ENCODE measurements around the gene RNF175.

The RNF175 gene

DNA sequence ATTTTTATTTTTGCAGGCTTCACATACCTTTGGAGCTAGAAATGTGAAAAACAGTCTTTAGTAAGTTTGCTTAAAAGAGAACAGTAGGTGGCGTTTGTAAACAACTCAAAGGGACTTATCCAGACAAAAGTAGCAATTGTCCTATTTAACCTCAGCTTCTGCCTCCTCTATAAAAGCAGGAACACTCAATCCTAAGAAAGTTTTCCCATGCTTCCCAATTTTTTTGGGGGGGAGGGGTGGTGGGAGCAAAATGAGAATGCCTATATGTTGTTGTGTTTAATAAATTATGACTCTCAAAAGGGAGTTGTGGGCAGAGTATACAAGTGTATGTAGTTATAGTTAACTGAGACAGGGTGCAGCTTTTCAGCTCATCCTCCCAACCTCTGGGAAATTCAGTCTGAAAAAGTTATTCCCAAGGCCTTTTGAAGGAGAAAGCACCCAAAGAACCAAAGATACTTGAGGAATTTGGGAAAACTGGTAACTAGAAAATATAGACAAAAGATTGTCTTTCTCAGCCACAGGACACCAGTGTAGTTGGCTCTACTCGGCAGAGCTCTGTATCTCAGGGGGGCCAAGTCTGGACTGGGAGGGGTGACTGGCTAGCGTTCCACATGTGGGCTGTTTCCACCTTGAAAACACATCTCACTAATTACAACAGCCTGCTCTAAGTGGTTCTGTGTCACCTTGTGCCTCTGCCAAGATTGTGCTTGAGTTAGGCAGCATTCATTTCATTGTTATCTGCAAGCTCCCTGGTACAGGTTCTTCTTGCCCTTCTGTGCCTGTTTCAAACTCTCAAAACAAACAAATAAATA lies 26.3 kb upstream of the RNF175 start:
- DNase-seq (ENCODE audit: low read depth in 1 of 2, low spot score in 1 of 2), result no peak

DNA sequence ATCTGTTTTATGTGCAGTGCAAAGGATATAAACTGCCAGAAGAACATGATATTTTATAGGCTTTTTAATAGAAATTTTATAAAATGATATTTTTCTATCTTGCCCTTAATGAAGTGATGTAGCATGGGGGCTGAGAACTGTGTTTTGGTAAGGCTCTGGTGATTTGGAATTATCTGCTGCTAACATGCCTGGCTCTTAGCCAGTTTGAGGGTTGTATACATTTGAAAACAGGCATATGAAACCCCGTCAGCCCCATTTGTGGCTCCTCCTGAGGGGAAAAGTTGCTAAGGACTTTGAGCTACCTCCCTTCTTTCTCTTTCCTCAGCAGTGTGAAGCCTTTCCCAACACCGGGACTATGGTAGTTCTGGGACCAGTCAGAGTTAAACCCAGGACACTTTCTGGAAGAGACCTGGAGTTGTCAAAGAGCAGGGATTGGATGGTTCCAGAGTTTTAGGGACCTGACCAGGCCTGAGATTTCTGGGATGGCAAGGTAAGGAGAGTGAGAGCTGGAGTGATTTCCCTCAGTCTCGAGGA lies 24.4 kb upstream of the RNF175 start:
- DNase-seq (ENCODE audit: low read depth in 1 of 2, low spot score in 1 of 2), result no peak

- DNase-seq (ENCODE audit: low read depth in 1 of 2, low spot score in 1 of 2), result no peak
Measured at GRCh38 chr4:153782581-153782980, 22.8 kb upstream of the RNF175 start.

- no peak for DNase-seq (ENCODE audit: low read depth in 1 of 2, low spot score in 1 of 2)
Measured at GRCh38 chr4:153781717-153782416, 22.0 kb upstream of the RNF175 start.

DNA sequence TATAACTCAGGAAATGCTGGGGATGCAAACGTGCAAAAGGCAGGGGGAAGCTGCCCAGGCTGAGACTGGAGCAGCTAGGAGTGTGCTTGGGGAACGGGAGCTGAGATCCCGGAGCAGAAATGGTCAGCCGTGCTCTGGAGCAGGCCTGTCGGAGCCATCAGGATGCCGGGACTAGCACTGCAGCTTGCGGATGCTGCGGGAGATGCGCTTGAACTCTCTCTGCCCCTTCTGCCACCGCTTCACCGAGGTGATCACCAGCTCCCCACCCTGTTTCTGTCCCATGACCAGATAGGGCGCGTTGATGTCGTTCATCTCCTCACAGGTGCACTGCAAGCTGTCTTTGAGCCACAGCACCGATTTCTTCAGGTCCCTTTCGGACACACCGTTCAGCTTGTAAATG lies 21.5 kb upstream of the RNF175 start:
- DNase-seq (ENCODE audit: low read depth in 1 of 2, low spot score in 1 of 2), result no peak

GRCh38 chr4:153780876-153781275 lies 21.1 kb upstream of the RNF175 start:
- DNase-seq (ENCODE audit: low read depth in 1 of 2, low spot score in 1 of 2), result no peak

- DNase-seq (ENCODE audit: low read depth in 1 of 2, low spot score in 1 of 2), result no peak
Measured at GRCh38 chr4:153780221-153780620, 20.4 kb upstream of the RNF175 start.

GRCh38 chr4:153778383-153778782 lies 18.6 kb upstream of the RNF175 start:
- no peak for DNase-seq (ENCODE audit: low read depth in 1 of 2, low spot score in 1 of 2)

DNA sequence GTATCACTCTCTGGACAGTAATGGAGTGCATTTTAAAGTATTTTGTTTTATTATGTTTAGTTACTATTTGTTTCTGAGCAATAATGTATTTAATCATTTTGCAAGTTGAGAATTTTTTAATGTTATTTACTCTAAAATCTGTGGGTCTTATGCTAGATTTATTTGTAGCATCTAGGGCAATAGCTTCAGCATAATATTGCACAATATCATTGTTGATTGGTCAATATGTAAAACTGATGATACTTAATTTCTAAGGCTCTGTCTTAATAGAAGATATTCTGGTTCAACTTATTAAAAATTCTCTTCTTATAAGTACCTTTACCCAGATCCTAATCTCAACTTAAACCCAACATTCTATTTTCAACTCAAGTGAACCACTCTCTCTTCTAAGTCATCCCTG lies 17.6 kb upstream of the RNF175 start:
- DNase-seq (ENCODE audit: low read depth in 1 of 2, low spot score in 1 of 2), result no peak

- DNase-seq (ENCODE audit: low read depth in 1 of 2, low spot score in 1 of 2), result no peak
Measured at GRCh38 chr4:153776601-153777000, 16.8 kb upstream of the RNF175 start.

DNA sequence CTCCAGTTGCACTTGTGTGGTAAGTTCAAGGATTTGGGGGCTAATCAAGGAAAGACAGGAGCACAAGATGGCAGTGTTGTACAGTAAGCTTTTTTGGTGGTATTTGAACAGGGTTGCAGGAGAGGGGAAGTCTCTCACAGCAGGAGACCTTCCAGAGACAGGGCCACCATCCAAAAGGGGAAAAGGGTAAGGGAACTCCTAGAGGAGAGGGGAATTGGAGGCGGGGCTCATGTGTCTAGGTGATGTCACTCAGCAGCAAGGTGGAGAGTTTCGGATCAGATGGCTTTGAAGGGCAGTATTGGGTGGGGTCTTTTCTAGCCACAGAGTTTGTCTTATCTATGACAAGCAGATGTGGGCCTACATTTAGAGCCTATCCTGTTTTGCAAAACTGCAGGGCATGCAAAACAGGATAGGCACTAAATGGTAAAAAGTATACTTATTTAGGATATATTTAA lies 13.4 kb upstream of the RNF175 start:
- no peak for DNase-seq (ENCODE audit: low read depth in 1 of 2, low spot score in 1 of 2)

DNA sequence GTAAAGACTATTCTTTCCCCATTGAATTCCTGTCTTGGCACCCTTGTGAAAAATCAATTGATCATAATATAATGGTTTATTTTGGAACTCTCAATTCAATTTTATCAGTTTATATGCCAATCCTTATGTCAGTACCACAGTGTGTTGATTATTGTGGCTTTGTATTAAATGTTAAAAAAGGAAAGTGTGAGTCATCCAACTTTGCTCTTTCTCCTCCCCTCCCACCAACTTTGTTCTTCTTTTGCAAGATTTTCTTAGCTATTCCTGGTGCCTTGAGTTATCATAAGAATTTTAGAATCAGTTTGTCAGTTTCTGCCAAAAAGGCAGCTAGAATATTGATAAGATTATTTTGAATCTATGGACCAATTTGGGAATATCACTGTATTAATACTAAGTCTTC lies 11.2 kb upstream of the RNF175 start:
- DNase-seq (ENCODE audit: low read depth in 1 of 2, low spot score in 1 of 2), result no peak

GRCh38 chr4:153766758-153767157 lies 6.9 kb upstream of the RNF175 start:
- no peak for DNase-seq (ENCODE audit: low read depth in 1 of 2, low spot score in 1 of 2)

GRCh38 chr4:153765894-153766293 lies 6.1 kb upstream of the RNF175 start:
- no peak for DNase-seq (ENCODE audit: low read depth in 1 of 2, low spot score in 1 of 2)

GRCh38 chr4:153764601-153765368 lies 5.0 kb upstream of the RNF175 start:
- DNase-seq (ENCODE audit: low read depth in 1 of 2, low spot score in 1 of 2), result no peak

DNA sequence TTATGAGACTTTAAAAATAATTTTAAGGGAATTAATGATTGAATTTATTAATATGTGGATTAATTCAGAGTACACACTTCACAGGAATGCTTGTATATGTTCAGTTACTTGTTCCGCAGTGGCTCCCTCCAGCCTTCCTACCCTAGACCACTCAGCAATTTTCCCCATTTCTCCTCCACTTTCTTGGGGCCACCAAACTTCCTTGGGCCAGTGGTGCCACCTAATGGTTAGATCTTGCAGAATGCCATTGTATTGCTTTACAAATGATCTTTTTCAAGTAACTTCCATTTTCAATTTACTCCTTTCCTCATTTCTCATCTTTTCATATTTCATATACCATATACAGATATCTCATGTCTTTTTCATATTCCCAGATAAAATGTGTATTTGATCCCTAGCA lies 3.6 kb upstream of the RNF175 start:
- no peak for DNase-seq (ENCODE audit: low read depth in 1 of 2, low spot score in 1 of 2)

GRCh38 chr4:153758688-153759406 lies 977 bp downstream of the RNF175 start:
- DNase-seq (ENCODE audit: low read depth in 1 of 2, low spot score in 1 of 2), result no peak

GRCh38 chr4:153758136-153758535 lies 1.7 kb downstream of the RNF175 start:
- DNase-seq (ENCODE audit: low read depth in 1 of 2, low spot score in 1 of 2), result no peak

- DNase-seq (ENCODE audit: low read depth in 1 of 2, low spot score in 1 of 2), result no peak
Measured at GRCh38 chr4:153757407-153757806, 2.4 kb downstream of the RNF175 start.

GRCh38 chr4:153755186-153755585 lies 4.6 kb downstream of the RNF175 start:
- no peak for DNase-seq (ENCODE audit: low read depth in 1 of 2, low spot score in 1 of 2)
